Skeletal muscle tissue (tissue), 4 donors: ENCODE data around the gene ANGPTL4. TPM values are rescaled to one million over a fixed set of nuclear protein-coding genes. Genes with fewer than 3 reads are reported as not detected.
A peak's percentile ranks its signal among the peaks of the same experiment; 100 is the strongest.
"Not testable (repeated sequence)": the region's sequence is repeated elsewhere in the genome, so short reads cannot be mapped to it uniquely, and the experiment has no call there.

Experiments
- H3K27ac ChIP-seq: one replicate; pipeline ENCODE4 v1.7.0; 2013; ENCODE audit warnings: mild to moderate bottlenecking, low read depth, low read length, inconsistent platforms
- H3K27me3 ChIP-seq, 3 donors: one replicate each; pipeline ENCODE4 v1.7.0; 2013; ENCODE audit warnings: low read length in 3 of 3; ENCODE audit not compliant: control insufficient read depth in 3 of 3, insufficient read depth in 3 of 3
- H3K36me3 ChIP-seq, 3 donors: one replicate each; pipeline ENCODE4 v1.7.0; 2013; ENCODE audit warnings: low read length in 3 of 3; ENCODE audit not compliant: control insufficient read depth in 3 of 3, insufficient read depth in 3 of 3
- H3K4me1 ChIP-seq, 3 donors: one replicate each; pipeline ENCODE4 v1.7.0; 2013; ENCODE audit warnings: low read length in 3 of 3, mild to moderate bottlenecking in 3 of 3; ENCODE audit not compliant: control insufficient read depth in 3 of 3, insufficient read depth in 3 of 3
- H3K4me3 ChIP-seq, 3 donors: one replicate each; pipeline ENCODE4 v1.7.0; 2013; ENCODE audit warnings: low read length in 3 of 3
- H3K9ac ChIP-seq, 3 donors: one replicate each; pipeline ENCODE4 v1.7.0; 2013; ENCODE audit warnings: low read length in 3 of 3, mild to moderate bottlenecking in 3 of 3, moderate library complexity in 2 of 3, low read depth in 1 of 3
- H3K9me3 ChIP-seq, 3 donors: one replicate each; pipeline ENCODE4 v1.7.0; 2013; ENCODE audit warnings: low read length in 3 of 3; ENCODE audit not compliant: control insufficient read depth in 3 of 3
- total RNA-seq: library from RNA; depleted of rRNA; stranded (reverse); fragments of >200 nt; gene quantifications from one replicate; pipeline ENCODE4 v1.2.3, GENCODE V29; 2014
- donor health status: Osteomylitis.

The ANGPTL4 gene
- total RNA-seq, 1 donor from 2014 or later, result 1.0 TPM

DNA sequence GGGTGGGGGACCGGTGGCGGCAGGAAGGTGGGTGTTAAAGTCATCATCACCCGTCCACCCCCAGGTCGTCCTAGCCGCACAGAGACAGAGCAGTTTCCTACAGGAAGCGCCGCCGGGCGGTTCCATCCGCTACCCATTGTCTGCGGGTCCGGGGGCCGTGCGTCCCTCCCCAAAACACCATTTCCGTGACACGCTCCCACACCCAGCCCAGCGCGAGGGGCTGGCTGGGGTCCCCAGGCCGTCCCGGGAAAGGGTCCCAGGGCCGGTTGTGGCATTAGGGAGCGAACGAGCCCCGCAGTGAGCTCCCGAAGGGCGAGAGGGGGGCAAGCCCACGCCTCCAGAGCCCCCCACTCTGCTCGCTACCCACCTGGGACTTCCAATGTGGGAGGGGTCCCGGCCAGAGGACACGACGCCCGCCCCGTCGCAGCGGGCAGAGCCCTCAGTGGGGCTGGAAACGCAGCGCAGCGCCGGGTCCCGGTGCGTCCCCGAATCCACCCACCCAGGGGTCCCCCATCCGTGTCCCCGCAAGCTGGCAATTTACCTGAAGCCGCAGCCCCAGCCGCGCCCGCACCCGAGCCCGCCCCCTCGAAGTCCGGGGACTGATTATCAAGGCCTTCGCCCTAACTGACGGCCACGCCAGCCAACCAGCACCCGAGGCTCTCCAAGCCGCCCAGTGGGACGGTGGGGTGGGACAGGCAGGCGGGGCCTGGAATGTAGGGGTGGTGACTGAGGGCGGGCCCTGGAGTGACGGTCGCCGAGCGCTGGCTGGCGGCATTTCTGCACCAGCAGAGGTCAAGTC, 21.1 kb upstream of the ANGPTL4 start, which contains the start of gene KANK3:
Gene KANK3, minus strand, starts transcription at position 579 of the 799 bp plus-strand sequence. CDS start 5,434 bp downstream, outside the sequence.
- Histone ChIP-seq H3K36me3 (no peaks in the 10 kb centered on the region), H3K9me3 (no peaks in the 10 kb centered on the region), H3K27me3 (peaks cover 15 to 31% (median 16%) of the 10 kb centered on the region in 3 donors), H3K9ac (peak within 1 kb of the TSS; percentile 57 to 84 (median 81)), H3K4me1 (peaks cover 3 to 10% (median 3%) of the 10 kb centered on the region in 3 donors), H3K4me3 (peak within 1 kb of the TSS; percentile 51 to 68 (median 61)), H3K27ac (peak within 1 kb of the TSS; percentile 86)

DNA sequence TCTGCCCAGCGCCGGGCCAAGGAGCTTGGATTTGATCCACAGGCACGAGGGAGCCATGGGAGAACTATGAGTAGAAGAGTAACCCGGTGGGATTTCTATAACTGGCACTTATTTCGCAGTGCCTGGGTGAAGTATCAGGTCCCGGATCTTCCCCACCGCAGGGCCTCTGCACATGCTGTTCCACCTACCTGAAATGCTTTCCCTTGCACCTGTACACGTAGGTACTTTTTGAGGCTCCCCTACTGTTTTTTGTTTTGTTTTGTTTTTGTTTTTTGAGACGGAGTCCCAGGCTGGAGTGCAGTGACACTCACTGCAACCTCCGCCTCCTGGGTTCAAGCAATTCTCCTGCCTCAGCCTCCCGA, 20.5 kb upstream of the ANGPTL4 start:
- H3K9me3 ChIP-seq, result no peaks in the 10 kb centered on the region
- H3K4me3 ChIP-seq, result peak overlapping the region in 2 of 3 donors; percentile 6 to 61
- H3K27ac ChIP-seq, result no peak overlapping the region
- H3K9ac ChIP-seq, result no peak overlapping the region
- peaks cover 3 to 10% (median 4%) of the 10 kb centered on the region in 3 donors for H3K4me1 ChIP-seq
- peaks cover 15 to 28% (median 16%) of the 10 kb centered on the region in 3 donors for H3K27me3 ChIP-seq
- no peaks in the 10 kb centered on the region for H3K36me3 ChIP-seq

DNA sequence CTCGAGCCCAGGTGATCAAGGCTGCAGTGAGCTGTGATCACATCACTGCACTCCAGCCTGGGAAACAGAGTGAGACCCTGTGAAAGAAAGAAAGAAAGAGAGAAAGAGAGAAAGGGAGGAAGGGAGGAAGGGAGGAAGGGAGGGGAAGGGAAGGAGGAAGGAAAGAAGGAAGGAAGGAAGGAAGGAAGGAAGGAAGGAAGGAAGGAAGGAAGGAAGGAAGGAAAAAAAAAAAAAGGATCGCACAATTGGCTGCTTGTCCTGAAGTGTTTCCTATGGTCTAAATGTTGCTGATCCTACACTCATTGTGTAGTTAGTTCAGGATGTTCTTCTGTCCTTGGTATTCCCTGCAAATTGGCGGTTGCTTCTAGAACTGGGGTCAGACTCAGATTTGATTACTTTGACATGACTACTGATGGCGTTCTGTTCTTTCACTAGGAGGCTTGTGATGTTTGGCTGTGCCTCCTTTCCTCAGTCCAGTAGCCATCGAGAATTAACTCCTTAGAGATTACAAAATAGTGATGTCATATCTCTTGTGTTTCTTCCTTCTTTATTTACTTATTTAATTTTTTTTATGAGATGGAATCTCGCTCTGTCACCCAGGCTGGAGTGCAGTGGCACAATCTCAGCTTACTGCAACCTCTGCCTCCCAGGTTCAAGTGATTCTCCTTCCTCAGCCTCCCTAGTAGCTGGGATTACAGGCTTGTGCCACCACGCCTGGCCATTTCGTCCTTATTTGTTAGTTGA, 14.2 kb upstream of the ANGPTL4 start:
- not testable (repeated sequence) for H3K27me3 ChIP-seq, H3K27ac ChIP-seq, H3K4me3 ChIP-seq, H3K9ac ChIP-seq, H3K9me3 ChIP-seq, H3K36me3 ChIP-seq
- H3K4me1 ChIP-seq, result peaks cover 7 to 15% (median 9%) of the 10 kb centered on the region in 3 donors

DNA sequence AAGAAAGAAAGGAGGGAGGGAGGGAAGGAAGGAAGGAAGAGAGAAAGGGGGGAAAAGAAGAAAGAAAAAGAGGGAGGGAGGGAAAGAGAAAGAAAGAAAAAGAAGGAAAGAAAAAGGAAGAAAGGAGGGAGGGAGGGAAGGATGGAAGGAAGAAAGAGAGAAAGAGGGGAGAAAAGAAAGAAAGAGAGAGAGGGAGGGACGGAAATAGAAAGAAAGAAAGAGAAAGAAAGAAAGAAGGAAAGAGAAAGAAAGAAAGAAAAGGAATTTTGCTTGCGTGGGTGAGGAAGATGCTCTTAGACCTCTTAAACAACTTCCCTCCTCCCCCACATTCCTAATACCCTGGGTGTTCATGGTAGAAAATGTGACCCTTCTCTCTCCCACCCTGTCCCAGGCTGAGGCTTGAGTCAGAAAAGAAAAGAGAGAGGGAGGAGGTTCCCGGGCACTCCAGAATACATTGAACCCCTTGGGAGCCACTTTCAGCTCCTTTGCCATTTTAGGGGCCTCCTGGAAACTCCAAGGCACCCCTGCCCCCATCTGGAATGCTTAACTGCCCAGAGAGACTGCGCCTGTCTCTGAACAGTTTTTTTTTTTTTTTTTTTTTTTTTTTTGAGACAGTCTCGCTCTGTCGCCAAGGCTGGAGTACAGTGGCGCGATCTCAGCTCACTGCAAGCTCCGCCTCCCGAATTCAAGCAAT, 11.7 kb upstream of the ANGPTL4 start:
- Histone ChIP-seq H3K9ac (peak overlapping the region in 2 of 3 donors; percentile 16 to 20), H3K27me3 (no peaks in the 10 kb centered on the region), H3K4me1 (peaks cover 9 to 18% (median 17%) of the 10 kb centered on the region in 3 donors), H3K27ac (no peak overlapping the region), H3K4me3 (peak overlapping the region in 1 of 3 donors; percentile 3), H3K36me3 (no peaks in the 10 kb centered on the region), H3K9me3 (peaks cover 0 to 3% (median 0%) of the 10 kb centered on the region in 3 donors)

DNA sequence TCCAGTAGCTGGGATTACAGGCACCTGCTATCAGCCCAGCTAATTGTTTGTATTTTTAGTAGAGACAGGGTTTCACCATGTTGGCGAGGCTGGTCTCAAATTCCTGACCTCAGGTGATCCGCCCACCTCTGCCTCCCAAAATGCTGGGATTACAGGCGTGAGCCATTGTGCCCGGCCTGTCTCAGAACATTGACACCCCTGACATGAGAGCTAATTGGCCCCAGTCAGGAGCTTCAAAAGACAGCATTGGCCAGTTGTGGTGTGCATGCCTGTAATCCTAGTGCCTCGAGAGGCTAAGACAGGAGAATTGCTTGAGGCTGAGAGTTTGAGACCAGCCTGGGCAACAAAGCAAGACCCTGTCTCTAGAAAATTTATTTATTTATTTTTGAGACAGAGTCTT, 11.1 kb upstream of the ANGPTL4 start:
- not testable (repeated sequence) for H3K36me3 ChIP-seq, H3K27ac ChIP-seq, H3K9me3 ChIP-seq, H3K27me3 ChIP-seq, H3K4me3 ChIP-seq
- peaks cover 6 to 15% (median 14%) of the 10 kb centered on the region in 3 donors for H3K4me1 ChIP-seq
- peak overlapping the region in 1 of 3 donors; percentile 33 for H3K9ac ChIP-seq

DNA sequence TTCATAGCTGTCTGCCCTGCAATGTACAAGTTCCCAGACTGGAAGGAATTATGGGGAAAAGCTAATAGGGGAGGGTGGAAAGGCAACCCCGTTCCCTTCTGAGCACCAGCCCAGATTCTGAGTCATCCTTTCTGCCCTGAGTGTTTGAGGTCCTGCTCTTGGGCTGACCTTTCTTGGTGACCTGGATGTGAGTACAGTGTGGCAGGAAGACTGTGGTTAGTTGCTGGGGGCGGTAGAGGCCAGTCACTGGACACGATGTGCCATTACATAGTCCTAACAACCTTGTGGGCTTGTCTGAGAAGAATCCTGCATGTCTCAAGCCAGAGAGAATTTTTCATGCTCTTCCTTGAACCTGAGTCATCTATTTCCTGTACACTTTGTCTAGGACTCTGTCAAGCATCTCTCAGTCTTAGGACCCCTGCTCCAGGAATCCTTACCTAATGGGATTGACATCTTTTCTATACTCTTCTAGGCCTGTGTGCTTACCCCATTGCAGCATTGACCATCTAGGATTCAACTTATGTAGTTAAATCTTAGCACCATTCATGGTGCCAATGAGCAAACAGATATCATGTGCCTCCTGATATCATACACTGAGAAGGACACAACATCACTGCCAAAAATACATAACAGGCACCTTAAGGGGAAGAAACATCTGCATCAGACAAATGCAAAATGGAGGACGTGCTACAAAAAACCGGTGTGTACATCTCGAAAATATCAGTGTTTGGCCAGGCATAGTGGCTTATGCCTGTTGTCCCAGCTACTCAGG, 8.1 kb upstream of the ANGPTL4 start:
- Histone ChIP-seq H3K27ac (peak overlapping the region; percentile 59), H3K9ac (no peak overlapping the region)

DNA sequence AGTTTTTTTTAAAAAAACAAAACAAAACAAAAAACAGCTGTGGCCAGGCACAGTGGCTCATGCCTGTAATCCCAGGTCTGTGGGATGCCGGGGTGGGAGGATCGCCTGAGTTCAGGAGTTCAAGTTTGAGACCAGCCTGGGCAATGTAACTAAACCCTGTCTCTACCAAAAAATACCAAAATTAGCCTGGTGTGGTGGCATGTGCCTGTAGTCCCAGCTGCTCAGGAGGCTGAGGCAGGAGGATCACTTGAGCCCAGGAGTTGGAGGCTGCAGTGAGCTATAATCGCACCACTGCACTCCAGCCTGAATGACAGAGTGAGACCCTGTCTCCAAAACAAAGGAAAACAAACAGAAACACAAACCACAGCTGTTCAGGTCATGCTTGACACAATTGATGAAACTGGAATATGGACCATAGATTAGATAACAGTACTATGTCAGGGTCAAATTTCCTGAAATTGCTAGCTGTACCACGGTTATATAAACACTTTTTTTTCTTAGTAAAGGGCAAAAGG, 6.9 kb upstream of the ANGPTL4 start:
- Histone ChIP-seq H3K9ac (no peak overlapping the region), H3K4me1 (peaks cover 11 to 20% (median 18%) of the 10 kb centered on the region in 3 donors), H3K4me3 (no peak overlapping the region), H3K9me3 (peaks cover 0 to 3% (median 0%) of the 10 kb centered on the region in 3 donors), H3K27ac (no peak overlapping the region), H3K36me3 (no peaks in the 10 kb centered on the region), H3K27me3 (no peaks in the 10 kb centered on the region)

More for the DNA sequence above, 8.1 kb upstream of the ANGPTL4 start:
- H3K27me3 ChIP-seq, result no peaks in the 10 kb centered on the region
- peaks cover 0 to 3% (median 0%) of the 10 kb centered on the region in 3 donors for H3K9me3 ChIP-seq
- peaks cover 6 to 14% (median 13%) of the 10 kb centered on the region in 3 donors for H3K4me1 ChIP-seq
- no peak overlapping the region for H3K4me3 ChIP-seq
- no peaks in the 10 kb centered on the region for H3K36me3 ChIP-seq

DNA sequence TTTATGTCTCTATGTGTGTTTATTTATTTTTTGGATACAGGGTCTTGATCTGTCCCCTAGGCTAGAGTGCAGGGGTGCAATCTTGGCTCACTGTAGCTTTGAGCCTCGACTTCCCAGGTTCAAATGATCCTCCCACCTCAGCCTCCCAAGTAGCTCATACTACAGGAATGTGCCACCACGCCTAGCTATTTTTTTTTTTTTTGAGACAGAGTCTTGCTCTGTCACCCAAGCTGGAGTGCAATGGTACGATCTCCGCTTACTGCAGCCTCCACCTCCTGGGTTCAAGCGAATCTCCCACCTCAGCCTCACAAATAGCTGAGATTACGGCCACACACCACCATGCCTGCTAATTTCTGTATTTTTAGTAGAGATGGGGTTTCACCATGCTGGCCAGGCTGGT, 5.0 kb upstream of the ANGPTL4 start:
- Histone ChIP-seq H3K27ac (no peak overlapping the region), H3K36me3 (no peaks in the 10 kb centered on the region), H3K27me3 (no peaks in the 10 kb centered on the region), H3K4me3 (no peak overlapping the region), H3K9ac (no peak overlapping the region), H3K9me3 (peaks cover 0 to 3% (median 0%) of the 10 kb centered on the region in 3 donors), H3K4me1 (peaks cover 17 to 31% (median 26%) of the 10 kb centered on the region in 3 donors)

DNA sequence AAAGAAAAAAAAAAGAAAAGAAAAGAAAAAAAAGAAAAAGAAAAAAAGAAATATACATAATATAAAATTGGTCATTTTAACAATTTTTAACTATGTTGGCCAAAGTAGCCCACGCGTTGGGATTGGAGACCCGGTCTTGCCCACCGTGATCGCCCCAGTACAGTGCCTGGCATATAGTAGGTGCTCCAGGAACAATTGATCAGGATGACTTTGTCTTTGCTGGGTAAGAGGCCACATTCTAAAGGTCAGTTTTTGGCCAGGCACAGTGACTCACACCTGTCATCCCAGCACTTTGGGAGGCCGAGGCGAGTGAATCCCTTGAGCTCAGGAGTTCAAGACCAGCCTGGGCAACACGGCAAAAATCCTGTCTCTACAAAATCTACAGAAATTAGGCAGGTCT, 3.8 kb upstream of the ANGPTL4 start:
- H3K4me1 ChIP-seq, result peaks cover 17 to 35% (median 26%) of the 10 kb centered on the region in 3 donors
- H3K27me3 ChIP-seq, result peaks cover 0 to 4% (median 0%) of the 10 kb centered on the region in 3 donors
- no peak overlapping the region for H3K27ac ChIP-seq
- H3K9ac ChIP-seq, result no peak overlapping the region
- H3K9me3 ChIP-seq, result peaks cover 0 to 3% (median 0%) of the 10 kb centered on the region in 3 donors
- no peaks in the 10 kb centered on the region for H3K36me3 ChIP-seq
- H3K4me3 ChIP-seq, result no peak overlapping the region
